Stromal cell of bone marrow (primary cell): ENCODE data around the gene RCOR2.
A peak's percentile ranks its signal among the peaks of the same experiment; 100 is the strongest.
"Not testable (repeated sequence)": the region's sequence is repeated elsewhere in the genome, so short reads cannot be mapped to it uniquely, and the experiment has no call there.

Source experiments
- DNase-seq: peaks from one replicate; pipeline ENCODE4 v3.0.0-alpha.2; 2012; ENCODE audit warnings: low read depth

Gene RCOR2

DNA sequence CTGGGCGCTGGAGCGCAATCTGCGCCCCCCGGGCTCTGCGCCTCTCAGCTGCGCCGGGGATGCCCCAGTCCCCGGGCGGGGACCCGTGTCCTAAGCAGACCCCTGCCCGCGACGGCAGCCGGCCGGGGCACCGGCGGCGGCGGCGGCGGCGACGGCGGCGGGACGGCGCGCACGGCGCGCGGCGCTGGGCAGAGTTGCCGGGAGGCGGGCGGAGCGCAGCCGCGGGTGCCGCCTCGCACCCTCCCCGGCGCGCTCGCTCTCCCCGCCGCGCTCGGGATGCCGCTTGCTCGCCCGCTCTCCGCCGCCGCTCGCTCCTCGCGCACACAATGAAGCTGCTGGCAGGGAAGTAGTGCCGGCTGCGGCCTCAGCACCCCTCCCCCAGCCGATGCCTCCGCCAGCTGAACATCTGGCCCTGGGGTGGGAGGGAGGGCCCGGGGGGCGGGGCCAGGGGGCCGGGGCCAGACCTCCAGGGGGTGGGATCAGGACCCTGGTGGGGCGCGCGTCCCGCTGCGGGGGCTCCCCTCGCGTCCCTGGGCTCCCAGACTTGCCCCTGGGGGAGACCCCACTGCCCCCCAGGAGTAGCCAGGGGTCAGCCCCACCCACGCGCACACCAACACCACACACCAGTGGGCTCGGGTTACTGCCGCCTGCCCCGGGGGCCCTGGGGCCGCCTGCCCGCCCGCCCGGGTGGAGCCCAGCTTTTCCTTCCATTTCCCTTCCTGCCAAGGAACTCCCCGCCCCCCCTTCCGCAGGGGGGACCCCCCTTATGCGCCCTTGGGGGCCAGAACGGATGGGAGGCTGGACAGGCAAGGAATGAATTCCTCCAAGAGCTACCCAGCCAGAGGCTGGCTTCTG lies at the start of gene RCOR2:
RCOR2 (minus strand) TSS at position 328 of the 855 bp plus-strand sequence. CDS start 708 bp downstream, outside the sequence.
- peak; percentile 27 for DNase-seq

DNA sequence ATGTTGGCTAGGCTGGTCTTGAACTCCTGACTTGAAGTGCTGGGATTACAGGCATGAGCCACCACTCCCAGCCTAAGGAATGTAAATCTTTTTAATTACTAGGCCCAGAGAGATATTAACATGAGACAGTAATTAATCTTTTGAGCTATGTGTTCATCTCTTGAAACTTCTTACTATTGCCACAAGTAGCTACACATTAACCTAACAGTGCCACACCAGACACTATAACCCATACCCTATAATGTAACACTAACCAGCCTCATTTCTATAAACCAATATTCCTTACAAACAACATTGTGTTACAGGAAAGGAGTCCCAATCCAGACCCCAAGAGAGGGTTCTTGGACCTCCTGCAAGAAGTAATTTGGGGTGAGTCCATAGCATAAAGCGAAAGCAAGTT lies 49.5 kb upstream of the RCOR2 start:
- DNase-seq = no peak

DNA sequence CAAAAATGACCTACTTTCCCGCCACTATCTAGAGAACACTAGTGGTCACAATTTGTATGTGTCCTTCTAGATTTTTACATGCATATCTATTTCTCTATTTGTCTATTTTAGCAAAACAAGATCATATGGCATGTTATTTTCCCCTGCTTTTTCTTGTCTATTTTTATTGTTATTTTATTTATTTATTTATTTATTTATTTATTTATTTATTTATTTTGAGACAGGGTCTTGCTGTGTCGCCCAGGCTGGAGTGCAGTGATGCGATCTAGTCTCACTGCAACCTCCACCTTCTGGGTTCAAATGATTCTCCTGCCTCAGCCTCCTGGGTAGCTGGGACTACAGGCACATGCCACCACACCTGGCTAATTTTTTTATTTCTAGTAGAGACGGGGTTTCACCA lies 46.9 kb upstream of the RCOR2 start:
- DNase-seq = not testable (repeated sequence)

DNA sequence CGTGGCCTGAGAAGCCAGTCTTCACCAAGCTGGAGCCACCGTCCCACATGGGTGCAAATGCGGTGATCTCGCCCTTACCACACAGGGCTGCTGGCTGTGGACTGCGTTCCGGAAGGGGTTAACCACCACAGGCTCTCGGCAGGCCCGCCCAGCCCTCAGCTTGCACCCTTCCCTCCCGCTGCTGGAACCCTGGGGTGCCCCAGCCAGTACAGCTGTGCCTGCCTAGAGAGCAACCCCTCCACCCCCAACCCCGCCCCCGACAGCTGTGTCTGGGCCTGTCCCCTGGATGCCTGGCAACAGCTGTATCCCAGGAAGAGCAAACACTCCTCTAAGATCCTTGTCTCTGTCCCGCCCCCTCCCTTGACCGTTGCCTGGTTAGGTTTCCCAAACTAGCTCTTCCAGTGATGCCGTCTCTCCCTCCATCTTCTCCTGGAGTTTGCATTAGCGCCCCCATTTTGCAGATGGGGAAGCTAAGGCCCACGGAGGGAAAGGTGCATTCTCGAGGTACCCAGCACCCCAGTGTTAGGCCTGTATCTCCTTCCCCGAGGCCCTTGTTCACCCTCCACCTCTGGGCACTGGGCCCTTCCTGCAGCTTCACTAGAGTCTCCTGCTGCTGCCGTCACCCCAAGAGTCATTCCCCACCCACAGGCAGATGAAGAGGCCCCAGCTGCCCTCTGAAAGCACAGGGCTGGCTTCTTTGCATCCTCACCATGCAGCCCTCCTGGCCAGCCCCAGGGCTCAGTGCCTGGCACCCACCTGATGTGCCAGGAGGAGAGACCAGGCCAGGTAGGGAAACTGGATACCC lies 44.8 kb upstream of the RCOR2 start:
- DNase-seq = no peak

DNA sequence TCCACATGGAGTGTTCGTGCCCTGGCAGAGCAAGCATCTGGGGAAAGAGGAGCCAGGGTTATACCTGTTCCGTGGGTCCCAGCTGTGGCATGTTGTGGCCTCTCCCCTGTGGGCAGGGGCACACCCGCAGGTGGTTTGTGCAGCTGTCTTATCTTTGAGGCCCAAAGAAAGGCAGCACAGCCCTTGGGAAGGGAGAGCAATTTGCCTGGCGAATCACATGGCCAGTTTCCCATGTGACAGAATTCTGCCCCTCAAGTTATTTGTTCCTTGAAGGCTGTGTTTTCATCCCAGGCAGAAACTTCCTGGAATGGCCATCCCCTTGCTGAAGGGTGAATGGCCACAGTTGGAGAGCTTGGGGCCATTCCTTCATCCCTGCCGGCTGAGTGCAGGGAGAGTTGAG lies 41.0 kb upstream of the RCOR2 start:
- no peak for DNase-seq

DNA sequence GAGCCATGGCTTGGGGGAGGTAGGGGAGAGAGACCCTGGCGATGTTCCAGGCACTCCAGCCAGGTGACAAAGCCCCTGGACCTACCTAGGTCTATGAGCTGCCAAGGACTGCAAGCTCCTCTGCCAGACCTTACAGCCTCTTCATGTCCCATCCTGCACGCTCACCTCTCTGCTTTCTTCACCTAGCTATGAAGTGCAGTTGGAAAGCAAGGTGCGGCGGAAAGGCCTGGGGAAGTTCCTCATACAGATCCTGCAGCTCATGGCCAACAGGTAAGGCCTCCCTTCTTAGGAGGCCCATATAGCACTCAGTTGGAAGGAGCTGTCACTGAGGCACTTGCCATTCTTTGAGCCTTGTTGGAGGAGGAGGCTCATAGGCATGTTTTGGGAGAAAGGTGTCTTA lies 35.6 kb upstream of the RCOR2 start:
- no peak for DNase-seq

DNA sequence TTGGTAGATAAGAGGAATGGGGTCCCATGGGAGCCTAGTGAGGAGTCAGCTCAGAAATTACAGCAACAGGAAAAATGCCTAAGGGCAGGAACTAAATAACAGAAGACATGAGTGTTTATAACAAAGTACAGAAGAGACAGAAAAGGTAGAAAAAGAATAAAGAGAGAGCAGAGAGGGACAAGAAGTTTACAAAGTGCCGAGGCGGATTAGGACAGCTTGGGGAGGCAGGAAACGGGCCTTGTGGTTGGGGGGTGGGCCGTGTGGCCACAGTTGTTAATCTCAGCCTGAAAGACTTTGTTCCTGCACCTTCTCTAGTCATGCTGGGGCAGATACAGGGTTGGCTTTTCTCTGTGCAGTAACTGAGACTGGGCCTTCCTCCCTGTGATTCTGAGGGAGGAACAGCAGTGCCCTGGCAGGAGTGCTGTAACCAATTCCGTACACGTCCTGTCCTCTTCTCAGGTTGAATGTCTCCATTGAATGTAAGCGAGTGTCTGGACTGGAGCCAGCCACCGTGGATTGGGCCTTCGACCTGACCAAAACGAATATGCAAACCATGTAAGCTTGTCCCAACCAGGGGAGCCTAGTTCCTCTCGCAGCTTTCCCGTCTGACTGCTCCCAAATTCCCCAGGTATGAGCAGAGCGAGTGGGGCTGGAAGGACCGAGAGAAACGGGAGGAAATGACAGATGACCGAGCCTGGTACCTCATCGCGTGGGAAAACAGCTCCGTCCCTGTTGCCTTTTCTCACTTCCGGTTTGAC lies 35.0 kb upstream of the RCOR2 start:
- DNase-seq = no peak

DNA sequence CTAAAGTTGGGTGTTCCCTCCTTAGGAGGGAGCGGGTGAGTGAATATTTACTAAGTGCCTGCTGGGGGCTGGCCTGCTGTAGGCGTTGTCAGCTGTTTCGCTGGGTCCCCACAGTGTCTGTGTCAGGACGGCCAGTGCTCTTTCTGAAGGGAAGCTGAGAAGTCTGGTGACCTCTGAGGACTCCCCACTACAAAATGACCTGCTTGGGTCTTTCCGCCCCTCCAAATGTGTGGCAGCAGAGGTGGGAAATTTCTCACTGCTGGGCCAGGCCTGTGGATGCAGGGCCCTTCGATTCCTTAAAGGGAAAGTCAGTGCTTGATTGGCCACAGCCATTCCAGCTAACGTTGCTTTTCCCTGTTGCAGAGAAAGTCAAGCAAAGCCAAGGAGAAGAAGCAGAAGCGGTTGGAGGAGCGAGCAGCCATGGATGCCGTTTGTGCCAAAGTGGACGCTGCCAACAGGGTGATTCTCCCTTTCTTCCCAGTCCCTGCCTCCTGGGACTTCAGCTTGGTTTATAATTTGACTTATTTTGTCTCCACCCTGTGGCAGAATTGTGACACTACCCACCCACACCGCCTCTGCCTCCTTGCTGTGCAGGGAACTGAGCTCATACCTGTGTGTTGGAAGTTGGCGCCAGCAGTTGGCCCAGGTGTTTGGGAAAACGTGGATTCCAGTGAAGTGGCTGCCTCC lies 28.7 kb upstream of the RCOR2 start:
- peak; percentile 72 for DNase-seq

DNA sequence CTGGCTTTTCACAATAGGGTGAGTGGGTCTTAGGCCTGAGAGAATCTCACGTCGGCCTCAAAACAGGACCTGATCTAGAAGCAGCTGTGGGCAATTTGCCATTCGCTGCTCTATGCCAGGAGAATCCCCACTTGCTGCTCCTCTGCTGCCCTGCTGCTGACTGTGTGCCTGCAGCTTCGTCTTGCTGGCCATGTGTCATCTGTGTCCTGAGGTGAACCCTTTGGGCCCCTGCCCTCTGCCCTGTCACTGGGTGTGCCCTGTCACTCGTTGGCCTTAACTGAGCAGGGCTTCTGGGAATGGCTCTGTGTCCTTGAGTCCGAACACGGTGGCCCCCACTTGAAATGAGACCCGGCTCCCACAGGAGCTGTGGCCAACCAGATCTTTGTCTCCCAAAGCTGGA lies 28.0 kb upstream of the RCOR2 start:
- DNase-seq = no peak

DNA sequence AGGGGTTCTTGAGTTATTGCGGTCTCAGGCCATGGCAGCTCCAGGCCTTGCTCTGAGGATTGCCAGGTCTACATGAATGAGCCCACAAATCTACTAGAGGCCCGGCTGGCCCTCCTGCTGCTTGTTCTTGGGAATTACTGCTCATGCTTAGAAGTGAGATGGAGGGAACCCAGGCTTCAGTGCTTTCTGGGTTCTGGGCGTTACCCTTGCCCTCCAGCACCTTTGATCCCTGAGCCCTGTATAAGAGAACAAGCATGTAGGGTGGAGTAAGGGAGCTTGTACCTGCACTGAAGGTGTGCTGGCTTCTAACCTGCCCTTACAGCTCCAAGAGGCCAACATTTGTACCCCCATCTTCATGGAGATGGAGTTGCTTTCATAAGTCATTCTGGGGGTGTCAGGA lies 25.8 kb upstream of the RCOR2 start:
- no peak for DNase-seq

DNA sequence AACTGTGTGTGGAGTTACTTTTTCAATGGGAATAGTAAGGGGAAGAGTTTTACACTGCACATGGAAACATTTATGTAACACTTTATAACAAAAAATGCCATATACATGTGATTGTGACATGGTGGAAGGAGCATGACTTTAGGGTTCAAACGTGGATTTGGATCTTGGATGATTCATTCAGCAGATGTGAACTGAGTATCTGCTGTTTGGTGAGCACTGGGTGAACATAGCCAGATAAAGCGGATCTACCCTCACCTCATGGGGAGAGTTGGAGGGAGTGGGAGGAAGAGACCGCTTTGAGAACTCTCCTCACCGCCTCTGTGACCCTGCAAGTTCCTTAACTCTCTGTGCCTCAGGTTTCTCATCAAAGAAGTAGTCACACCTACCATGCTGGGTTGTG lies 24.9 kb upstream of the RCOR2 start:
- DNase-seq = no peak

DNA sequence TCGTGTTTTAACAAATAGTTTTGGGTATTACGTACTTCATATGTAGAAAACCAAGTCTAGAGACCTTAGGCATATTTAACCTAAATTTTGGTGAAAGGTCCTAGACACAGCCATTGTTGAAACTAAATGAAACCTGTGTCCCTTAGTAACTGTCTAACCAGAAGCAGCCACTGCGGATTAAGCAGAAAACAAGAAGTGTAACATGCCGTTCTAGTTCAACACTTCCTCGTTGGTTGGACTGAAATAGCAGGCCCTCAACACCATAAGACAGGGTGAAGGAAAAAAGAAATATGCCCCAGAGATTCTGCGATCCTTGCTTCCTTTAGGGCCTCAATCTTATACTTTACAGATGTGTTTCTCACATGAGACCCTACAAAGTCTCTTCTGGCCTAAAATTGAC lies 23.8 kb upstream of the RCOR2 start:
- DNase-seq = no peak

DNA sequence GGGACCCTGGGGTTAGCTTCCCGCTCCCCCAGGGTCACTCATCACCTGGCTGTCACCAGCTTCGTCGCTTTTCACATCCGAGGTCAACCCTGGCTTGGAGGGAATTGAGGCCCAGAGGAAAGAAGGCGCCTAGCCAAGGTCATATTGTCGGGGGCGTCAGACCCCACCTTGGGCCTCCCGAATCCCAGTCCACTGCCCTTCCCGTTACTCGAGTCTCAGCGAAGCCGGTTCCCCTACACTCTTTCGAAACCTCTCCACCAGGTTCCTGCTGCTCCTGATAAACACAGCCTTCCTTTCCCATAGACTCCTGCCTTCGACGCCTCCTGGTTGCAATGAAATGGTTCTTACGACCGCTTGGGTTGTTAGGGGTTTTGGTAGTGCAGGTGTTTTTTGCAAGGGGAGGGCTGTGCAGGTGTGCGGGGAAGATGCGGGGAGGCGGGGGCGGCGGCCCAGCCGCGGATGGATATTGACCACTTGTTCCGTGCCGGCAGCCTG lies 22.5 kb upstream of the RCOR2 start:
- no peak for DNase-seq

DNA sequence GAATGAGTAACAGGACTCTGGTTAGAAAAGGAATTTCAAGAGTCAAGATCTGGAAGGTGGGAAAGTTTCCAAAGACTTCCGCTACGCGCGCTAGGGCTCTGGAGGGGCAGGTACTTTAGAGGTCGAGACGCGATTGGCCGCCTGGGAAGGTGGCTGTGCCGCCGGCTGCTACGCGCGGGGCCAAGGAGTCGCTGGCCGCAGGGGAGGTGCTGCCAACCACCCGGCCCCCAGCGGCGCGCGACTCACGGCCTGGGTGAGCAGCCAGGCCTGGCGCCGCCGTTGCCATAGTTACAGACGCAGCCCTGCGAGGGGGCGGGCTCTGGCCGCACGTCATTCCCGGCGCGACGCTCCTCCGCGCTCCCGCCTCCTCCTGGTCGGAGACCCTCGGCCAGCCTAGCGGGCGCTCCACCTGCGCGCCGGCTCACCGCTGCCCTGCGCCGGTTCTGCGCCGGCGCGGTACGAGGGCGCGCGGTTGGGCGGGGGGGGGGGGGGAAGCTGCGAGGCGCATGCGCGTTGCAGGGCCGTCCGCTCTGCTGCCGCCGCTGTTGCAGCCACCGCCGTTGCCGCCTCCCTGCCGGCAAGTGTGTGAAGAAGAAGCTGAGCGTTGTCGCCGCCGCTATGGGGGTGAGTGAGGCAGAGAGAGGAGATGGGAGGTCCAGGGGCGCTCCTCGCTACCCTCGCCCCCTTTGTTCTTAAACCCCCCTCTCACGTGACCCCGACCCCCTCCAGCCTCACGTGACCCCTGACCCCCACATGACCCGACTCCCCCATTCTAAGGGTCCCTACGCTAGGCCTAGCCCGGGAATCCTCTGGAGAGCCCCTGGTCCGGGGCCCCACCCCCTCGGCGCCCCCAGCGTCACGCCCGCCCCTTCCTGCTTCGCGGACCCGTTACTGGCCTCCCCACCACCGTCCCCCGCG lies 21.8 kb upstream of the RCOR2 start, which contains the start of gene NAA40:
NAA40 (plus strand) TSS at position 524 of the 918 bp plus-strand sequence; CDS start at position 619, 95 bp downstream.
- DNase-seq = peak; percentile 75

DNA sequence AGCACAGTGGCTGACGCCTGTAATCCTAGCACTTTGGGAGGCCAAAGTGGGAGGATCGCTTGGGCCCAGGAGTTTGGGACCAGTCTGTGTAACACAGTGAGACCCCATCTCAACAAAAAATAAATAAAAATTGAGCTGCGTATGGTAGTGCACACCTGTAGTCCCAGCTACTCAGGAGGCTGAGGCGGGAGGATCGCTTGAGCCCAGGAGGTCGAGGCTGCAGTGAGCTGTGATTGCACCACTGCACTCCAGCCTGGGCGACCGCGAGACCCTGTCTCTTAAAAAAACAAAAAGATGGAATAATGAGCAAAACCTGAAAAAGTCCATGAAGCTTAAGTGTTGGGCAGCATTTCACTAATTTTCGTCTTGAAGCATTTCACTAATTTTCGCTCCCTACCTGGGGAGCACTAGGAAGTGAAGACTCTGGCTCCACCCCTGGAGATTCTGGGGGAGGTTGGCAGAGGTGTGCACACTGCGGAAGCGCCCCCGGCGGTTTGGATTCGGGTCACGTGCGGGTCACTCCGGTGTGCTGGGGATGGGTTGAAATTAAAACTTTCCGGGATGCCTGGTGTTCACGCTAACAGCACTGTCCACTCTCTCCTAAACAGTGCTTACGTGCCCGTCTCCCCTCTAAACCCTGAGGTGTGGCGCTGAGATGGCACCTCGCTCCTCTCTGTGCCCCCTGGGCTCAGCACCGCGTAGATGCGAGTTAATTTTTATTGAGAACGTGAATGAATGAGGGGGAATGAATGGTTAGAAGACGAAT lies 20.9 kb upstream of the RCOR2 start:
- DNase-seq = no peak

DNA sequence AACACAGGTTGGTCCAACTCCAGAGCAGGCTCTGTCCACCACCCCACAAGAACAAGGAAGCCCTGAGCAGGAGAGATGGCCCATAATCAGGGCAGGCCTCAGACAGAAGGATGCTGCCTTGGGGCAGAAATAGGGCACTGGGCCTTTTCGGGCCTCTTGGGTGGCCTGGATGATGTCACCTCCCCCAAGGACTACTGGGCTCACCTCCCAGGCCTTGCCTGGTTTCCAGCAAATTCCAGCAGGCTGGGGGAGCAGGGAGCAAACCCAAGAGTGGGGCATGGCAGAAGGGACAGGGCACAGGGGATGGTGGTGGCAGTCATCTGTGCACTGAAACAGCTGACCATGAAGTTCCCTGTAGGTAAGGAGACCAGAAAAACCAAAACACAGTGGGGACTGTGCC lies 16.5 kb upstream of the RCOR2 start:
- no peak for DNase-seq

DNA sequence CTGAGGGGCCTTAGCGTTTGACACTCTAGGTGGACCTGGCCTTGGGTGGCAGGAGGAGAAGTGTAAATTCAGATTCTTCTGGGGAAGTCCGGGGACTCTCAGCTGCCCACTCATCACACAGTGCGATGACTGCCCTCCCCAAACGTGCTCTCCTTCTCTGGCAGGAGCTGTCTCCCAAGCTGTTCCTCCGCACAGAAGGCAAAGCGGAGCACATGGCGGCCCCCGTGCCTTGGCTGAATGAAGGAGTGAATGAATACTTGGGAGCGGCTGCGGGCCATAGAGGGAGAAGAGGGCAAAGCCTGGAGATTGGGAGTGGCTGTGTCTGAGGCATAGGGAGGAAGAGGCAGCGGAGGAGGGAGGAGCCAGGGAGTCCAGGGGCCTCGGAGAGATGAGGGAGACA lies 14.9 kb upstream of the RCOR2 start:
- DNase-seq = no peak

DNA sequence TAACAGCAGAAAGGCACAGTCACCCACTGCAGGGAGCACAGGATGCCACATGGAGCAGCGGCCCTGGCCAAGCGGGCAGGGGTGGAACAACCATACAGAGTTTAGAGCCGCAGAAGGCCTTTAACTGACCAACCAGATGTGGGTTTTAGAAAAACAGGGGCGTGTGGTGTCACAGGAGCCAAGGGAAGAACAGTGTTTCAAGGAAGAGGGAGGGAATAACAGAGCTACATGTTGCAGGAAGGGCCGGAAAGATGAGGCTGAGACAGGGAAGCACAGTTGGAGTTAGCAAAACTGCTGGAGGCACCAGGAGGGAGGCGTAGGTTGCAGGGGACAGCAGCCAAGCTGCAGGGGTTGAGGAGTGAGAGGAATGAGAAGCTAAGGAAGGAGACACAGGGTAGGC lies 14.1 kb upstream of the RCOR2 start:
- DNase-seq = no peak

DNA sequence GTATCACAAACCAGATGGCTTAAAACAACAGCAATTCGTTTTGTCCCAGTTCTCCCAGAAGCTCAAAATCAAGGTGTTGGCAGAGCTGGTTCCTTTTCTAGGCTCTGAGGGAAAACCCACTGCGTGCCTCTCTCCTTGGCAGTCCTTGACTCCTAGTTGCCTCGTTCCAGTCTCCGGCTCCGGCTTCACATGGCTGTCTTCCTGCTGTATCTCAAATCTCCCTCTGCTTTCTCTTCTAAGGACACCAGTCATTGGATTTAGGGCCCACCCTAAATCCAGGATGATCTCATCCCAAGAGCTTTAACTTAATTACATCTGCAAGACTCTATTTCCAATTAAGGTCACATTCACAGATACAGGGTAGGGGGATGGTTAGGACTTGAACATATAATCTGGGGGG lies 12.7 kb upstream of the RCOR2 start:
- DNase-seq = no peak

DNA sequence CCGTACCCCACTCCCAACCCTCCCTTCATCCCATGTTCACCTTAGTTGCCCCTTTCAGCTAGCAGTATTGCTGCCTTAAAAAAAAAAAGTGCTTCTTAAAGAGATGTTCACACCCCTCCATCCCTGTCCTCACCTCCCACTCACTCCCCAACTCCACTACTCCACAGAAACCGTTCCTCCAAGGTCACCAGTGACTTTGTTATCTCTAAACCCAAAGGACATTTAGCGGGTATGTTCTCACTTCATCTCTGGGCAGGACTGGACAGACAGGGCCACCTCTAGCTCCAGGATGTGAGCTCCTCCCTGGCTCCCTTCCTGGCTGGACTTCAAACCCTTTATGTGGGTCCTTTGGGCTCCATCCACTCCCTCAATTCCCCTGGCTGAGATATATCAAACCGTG lies 6.4 kb upstream of the RCOR2 start:
- DNase-seq = no peak
